Measurements from ENCODE around the gene PROM1.

DNA sequence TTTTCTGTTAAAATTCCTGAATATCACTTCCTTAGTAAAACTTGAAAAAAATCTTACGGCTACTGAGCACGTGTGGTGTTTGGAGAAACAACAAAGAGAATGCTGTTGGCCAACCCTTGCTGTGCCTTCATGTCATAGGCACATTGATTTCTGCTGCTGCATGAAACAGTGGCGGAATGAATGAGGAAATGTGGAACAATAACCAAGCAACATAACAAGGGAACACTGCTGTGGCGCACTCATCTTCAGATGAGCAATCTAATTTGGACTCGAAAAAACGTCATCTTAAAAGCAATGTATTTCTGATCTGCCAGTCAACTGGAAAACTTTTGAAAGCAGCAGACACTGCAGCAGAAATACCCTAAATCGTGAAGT, 51.4 kb downstream of the PROM1 start:
- TF ChIP-seq POLR2AphosphoS5 (IDR thresholded peaks at IDR 0.05; ENCODE audit: borderline replicate concordance, low read depth, low read length) (no peak), EZH2 (IDR thresholded peaks at IDR 0.05) (no peak), FOXP2 (optimal IDR thresholded peaks at IDR 0.05; ENCODE audit: control extremely low read depth, extremely low read length, insufficient read depth) (no peak)
